ENCODE measurements around the gene ATP2B2.

Gene ATP2B2

DNA sequence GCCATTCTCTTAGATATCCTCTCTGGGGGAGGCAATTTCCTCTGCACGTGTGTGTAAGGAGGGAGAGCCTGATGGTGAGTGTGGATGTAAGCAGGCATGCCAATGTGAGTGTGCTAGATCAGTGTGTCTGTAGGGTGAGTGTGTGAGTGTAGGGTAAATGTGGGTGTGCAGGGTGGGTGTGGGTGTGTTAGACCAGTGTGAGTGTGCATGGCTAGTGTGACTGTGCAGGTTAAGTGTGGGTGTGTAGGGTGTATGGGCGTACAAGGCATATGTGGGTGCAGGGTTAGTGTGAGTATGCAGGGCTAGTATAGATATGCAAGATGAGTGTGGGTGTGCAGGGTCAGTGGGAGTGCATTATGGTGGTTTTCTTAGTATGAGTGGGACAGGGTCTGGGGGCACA is 48.4 kb downstream of the ATP2B2 start:
- TF ChIP-seq, protein P1, sequence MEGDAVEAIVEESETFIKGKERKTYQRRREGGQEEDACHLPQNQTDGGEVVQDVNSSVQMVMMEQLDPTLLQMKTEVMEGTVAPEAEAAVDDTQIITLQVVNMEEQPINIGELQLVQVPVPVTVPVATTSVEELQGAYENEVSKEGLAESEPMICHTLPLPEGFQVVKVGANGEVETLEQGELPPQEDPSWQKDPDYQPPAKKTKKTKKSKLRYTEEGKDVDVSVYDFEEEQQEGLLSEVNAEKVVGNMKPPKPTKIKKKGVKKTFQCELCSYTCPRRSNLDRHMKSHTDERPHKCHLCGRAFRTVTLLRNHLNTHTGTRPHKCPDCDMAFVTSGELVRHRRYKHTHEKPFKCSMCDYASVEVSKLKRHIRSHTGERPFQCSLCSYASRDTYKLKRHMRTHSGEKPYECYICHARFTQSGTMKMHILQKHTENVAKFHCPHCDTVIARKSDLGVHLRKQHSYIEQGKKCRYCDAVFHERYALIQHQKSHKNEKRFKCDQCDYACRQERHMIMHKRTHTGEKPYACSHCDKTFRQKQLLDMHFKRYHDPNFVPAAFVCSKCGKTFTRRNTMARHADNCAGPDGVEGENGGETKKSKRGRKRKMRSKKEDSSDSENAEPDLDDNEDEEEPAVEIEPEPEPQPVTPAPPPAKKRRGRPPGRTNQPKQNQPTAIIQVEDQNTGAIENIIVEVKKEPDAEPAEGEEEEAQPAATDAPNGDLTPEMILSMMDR (IDR thresholded peaks at IDR 0.05; ENCODE audit: low read depth, low read length) = no peak

DNA sequence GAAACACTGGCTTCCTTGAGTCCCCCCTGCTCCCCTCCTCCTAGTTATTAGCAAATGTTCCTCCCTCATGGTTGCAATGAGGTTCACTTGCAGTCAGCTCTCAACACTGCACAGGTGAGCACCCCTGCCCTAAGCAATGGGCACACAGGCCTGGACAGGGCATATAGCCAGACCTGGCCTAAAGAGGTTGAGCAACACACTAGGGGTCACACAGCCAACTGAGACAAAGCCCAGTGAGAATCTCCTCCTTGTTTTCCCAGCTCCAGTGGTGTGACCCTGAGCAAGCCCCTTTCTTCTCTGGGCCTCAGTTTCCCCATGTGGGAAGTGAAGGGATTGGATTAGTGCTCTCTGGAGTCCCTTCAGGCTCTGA is 49.9 kb downstream of the ATP2B2 start:
- TF ChIP-seq, protein P1 (IDR thresholded peaks at IDR 0.05; ENCODE audit: low read depth, low read length) = no peak

More for the DNA sequence above, 48.4 kb downstream of the ATP2B2 start:
- H3K4me3 ChIP-seq (ENCODE audit: low read depth, low read length) = no peak overlapping the region

DNA sequence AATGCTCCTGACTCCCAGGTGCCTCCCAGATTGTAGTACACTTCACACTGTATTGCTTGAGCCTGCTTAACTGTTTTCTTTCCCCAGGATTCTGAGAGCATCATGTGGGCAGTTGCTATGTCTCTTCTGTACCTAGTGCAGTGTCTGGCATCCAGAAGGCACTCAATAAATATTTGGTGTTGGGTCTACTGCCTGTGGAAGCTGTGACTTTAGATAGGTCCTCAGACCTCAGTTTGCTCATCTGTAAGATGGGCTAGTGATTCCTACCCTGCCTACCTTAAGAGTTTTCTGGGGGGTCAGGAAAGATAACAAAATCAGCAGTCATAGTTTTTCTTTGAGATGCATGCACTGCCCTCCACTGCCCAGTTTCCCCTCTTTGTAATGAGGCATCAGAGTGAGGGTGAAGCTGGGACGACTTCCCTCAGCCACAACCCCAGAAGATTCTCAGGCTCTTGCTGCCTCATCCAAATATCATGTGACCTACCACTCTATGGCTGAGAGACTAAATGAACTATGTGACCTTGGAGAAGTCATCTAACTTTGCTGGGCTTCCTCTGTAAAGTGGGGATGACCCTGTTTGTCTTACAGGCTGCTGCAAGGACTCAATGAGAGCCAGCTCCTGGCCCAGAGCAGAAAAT is 50.4 kb downstream of the ATP2B2 start:
- TF ChIP-seq, protein P1 (IDR thresholded peaks at IDR 0.05; ENCODE audit: low read depth, low read length) = no peak

More for the DNA sequence above, 49.9 kb downstream of the ATP2B2 start:
- H3K4me3 ChIP-seq (ENCODE audit: low read depth, low read length) = no peak overlapping the region

DNA sequence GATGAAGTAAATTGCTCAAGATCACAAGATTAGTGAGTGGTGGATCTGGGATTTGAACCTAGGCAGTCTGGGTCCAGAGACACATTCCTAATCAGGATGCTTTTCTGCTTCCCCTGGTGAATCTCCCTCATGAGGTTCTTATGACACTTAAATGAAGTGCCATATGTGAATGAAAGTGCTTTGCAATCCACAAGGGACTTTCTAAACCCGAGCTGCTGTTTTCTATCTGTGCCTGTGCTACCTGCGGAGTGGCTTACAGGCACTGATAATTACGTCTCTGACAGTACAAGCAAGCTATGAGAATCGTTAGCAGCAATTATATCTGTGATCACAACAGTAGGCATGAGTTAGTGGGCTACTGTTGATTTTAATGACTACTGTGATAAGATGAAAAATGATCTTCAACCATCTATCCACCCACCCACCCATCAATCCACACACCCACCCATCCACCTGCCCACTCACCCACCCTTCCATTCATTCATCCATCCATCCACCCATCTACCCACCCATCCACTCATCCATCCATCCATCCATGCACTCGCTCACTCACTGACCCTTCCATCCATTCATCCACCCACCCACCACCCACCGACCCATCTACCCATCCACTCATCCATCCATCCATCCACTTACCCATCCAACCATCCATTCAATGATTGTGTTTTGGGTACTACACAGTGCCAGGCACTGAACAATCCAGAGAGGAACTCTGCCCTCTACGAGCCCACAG is 51.8 kb downstream of the ATP2B2 start:
- no peak overlapping the region for H3K4me3 ChIP-seq (ENCODE audit: low read depth, low read length)
- TF ChIP-seq, protein P1 (IDR thresholded peaks at IDR 0.05; ENCODE audit: low read depth, low read length) = no peak

More for the DNA sequence above, 50.4 kb downstream of the ATP2B2 start:
- H3K4me3 ChIP-seq (ENCODE audit: low read depth, low read length) = no peak overlapping the region

DNA sequence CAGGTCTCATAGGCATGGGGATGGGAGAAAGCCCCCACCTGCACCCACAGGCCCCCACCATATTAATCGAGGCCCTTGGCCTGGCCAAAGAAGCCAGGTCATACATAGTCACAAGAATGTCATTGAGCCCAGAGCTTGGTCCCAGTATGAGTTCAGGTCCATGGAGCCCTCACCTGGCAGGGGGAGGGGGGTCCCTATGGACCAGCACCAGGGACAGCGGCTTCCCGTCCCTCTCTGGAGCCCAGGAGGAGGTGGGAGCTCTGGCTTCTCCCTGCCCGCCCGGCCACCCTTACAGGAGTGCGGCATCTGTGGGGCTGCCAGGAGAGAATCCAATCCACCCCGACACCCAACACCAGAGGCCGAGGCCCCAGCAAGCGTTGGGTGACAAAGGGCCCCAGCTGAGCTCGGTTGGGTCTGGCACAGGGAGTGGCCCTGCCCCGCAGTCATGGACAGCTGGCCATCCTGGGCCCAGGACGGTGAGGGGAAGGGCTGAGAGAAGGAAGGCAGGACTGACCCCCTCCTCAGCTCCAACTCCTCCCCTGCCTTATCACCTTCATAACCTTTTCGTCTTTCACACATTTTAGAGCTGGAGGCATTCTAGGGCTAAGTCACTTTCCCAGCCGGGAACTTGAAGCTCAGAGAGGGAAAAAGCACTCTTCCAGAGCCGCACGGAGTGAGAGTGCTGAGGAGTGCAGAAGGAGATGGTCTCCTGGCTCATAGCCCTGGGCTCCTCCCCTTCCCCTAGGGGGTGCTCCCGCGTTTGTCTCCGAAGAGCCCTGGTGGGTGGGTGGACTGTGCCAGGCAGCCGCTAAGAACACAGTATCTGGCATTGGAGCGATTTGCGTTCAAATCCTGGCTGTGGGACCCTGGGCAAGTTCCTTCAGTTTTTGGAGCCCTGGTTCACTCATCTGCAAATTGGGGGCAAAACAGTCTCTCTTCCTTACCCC is 54.6 kb downstream of the ATP2B2 start:
- TF ChIP-seq, protein P1 (IDR thresholded peaks at IDR 0.05; ENCODE audit: low read depth, low read length) = no peak
- no peak overlapping the region for H3K4me3 ChIP-seq (ENCODE audit: low read depth, low read length)

DNA sequence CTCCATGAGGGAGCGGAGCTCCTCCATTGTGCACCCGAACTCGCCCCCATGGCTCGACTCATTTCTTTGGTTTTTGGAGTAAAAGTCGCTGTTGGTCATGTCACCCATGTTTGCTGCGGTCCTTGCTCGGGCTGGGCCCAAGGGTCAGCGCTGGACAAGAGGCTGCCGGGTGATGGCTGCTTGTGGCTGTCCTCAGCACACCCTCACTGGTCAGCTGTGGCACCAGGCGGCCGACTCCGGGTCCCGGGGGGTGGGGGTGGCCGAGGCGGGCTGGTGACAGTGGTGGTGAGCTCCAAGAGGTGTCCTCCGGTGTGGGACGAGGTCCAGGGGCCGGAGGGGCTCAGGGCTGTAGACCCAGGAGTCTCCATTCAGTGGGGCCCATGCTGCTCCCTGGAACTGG is 56.0 kb downstream of the ATP2B2 start:
- TF ChIP-seq, protein P1 (IDR thresholded peaks at IDR 0.05; ENCODE audit: low read depth, low read length) = no peak
- no peak overlapping the region for H3K4me3 ChIP-seq (ENCODE audit: low read depth, low read length)
